ENCODE data around the gene SPSB2.

DNA sequence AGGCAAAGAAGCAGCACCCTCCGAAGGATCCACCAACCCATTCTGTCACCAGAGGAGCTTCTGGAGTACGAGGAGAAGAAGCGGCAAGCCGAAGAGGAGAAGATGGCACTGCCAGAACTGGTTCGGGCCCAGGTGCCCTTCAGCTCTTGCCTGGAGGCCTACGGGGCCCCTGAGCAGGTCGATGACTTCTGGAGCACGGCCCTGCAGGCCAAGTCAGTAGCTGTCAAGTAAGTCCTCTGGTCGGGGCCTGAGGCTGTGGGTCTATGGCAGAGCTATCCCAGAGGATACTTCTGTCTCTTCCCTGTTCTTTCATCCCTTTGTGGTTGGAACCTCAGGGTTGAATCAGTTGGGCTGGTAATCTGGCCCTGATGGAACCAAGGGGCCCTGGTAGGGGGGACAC, 11.7 kb downstream of the SPSB2 start:
- TF ChIP-seq, protein P1, sequence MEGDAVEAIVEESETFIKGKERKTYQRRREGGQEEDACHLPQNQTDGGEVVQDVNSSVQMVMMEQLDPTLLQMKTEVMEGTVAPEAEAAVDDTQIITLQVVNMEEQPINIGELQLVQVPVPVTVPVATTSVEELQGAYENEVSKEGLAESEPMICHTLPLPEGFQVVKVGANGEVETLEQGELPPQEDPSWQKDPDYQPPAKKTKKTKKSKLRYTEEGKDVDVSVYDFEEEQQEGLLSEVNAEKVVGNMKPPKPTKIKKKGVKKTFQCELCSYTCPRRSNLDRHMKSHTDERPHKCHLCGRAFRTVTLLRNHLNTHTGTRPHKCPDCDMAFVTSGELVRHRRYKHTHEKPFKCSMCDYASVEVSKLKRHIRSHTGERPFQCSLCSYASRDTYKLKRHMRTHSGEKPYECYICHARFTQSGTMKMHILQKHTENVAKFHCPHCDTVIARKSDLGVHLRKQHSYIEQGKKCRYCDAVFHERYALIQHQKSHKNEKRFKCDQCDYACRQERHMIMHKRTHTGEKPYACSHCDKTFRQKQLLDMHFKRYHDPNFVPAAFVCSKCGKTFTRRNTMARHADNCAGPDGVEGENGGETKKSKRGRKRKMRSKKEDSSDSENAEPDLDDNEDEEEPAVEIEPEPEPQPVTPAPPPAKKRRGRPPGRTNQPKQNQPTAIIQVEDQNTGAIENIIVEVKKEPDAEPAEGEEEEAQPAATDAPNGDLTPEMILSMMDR (IDR thresholded peaks at IDR 0.05 in 8 of 11, conservative IDR thresholded peaks at IDR 0.05 in 3 of 11), result no peak
- TF ChIP-seq POLR2A (IDR thresholded peaks at IDR 0.05) (no peak), POLR2AphosphoS5 (IDR thresholded peaks at IDR 0.05) (no peak)

Data from spleen (tissue), 7 donors.